K562 treated with DMSO at 1 percent for 24 hours (cell line): ENCODE results near the gene RNF113A. TPM values are rescaled to one million over a fixed set of nuclear protein-coding genes. Genes with fewer than 3 reads are reported as not detected.

Source experiments
- total RNA-seq: library from RNA; unstranded; fragments of 300-600 nt; gene quantifications from 2 replicates; pipeline ENCODE4 v1.2.3, GENCODE V29; 2022; ENCODE audit warnings: low read depth; ENCODE audit not compliant: insufficient read depth

RNF113A gene
- 56.5 and 57.4 TPM in 2 replicates for total RNA-seq

GRCh38 chrX:119871599-119872395, at the start of gene RNF113A, which contains the start of gene NDUFA1:
Gene RNF113A (minus strand): TSS chrX:119871733. CDS start chrX:119871613, 120 bp downstream.
Gene NDUFA1 (plus strand): TSS chrX:119871832. CDS start chrX:119871912, 80 bp downstream.

GRCh38 chrX:119895843-119896326, 24.4 kb upstream of the RNF113A start, which contains the start of gene AKAP14:
Gene AKAP14 (plus strand): TSS chrX:119895893. CDS start chrX:119903224, 7,331 bp downstream.

GRCh38 chrX:119852382-119853353, 18.9 kb downstream of the RNF113A start, which contains the start of gene UPF3B:
Gene UPF3B (minus strand): TSS chrX:119852963. CDS start chrX:119852928, 35 bp downstream.

Other genes starting within 250 kb of the RNF113A start
- gene SEPTIN6, start 178.6 kb downstream of the RNF113A start, total RNA-seq, result 66.1 and 67.7 TPM in 2 replicates
- gene SOWAHD, start 113.1 kb downstream of the RNF113A start, total RNA-seq, result 0.59 and 0.89 TPM in 2 replicates
- 3,545 and 3,652 TPM in 2 replicates for gene RPL39, start 80.1 kb downstream of the RNF113A start, total RNA-seq
- 28.2 and 32.4 TPM in 2 replicates for gene UPF3B, start 18.8 kb downstream of the RNF113A start, total RNA-seq
- gene NDUFA1, start 99 bp upstream of the RNF113A start, total RNA-seq, result 87.3 and 91.6 TPM in 2 replicates
- not detected in 2 replicates for gene AKAP14, start 24.2 kb upstream of the RNF113A start, total RNA-seq
- gene NKAP, start 72.0 kb upstream of the RNF113A start, total RNA-seq, result 12.5 and 12.9 TPM in 2 replicates
- gene RHOXF2B, start 206.0 kb upstream of the RNF113A start, total RNA-seq, result 4.8 TPM in 2 replicates
- gene RHOXF1, start 244.2 kb upstream of the RNF113A start, total RNA-seq, result not detected in 2 replicates